ENCODE results near the gene ZNF408.

- no peak for TF ChIP-seq CTCF (IDR thresholded peaks at IDR 0.05)
- TF ChIP-seq POLR2A (IDR thresholded peaks at IDR 0.05), result no peak
Observed at GRCh38 chr11:46696212-46696558, 4.6 kb upstream of the ZNF408 start.

Measured in esophagus squamous epithelium (tissue), 4 donors.